ENCODE data around the gene IDUA. TPM values are rescaled to one million over a fixed set of nuclear protein-coding genes. Genes with fewer than 3 reads are reported as not detected.

IDUA gene
- total RNA-seq, 2 donors from 2014 or later: 23.4 to 31.9 TPM

GRCh38 chr4:1042352-1043055 lies 55.7 kb downstream of the IDUA start:
- H3K36me3 ChIP-seq: no peaks in the 10 kb centered on the region
- H3K27ac ChIP-seq: peak overlapping the region in 1 of 2 donors; percentile 94
- H3K4me1 ChIP-seq (ENCODE audit: control insufficient read depth in 1 of 2, low read depth in 2 of 2): peaks cover 55 to 76% of the 10 kb centered on the region in 2 donors
- no peak overlapping the region for H3K4me3 ChIP-seq
- no peak for DNase-seq (ENCODE audit: low spot score)
- no peaks in the 10 kb centered on the region for H3K9me3 ChIP-seq
- TF ChIP-seq CTCF (IDR thresholded peaks at IDR 0.05): no peak
- no peak for ATAC-seq (ENCODE audit: insufficient number of reproducible peaks, low FRiP score, low read depth)
- H3K27me3 ChIP-seq (replicated peaks; ENCODE audit: insufficient read depth): no peaks in the 10 kb centered on the region

DNA sequence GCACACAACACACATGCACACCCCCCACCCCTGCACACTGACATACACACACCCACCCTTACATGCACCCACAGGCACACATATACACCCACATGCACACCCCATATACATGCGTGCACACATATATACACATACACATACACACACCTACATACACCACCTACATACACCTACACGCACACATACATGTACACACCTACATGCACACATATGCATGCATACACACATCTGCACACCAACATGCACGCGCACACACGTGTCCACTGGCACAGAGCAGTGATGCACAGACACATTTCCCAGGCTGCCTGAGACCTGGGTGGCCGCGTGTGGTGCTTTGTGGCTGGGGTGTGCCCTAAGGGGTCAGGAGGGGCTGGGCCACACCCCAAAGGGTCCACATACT lies 56.3 kb downstream of the IDUA start:
- Histone ChIP-seq H3K4me1 (ENCODE audit: control insufficient read depth in 1 of 2, low read depth in 2 of 2) (peaks cover 56 to 81% of the 10 kb centered on the region in 2 donors), H3K9me3 (no peaks in the 10 kb centered on the region), H3K27ac (peak overlapping the region in 1 of 2 donors; percentile 38), H3K36me3 (no peaks in the 10 kb centered on the region), H3K27me3 (replicated peaks; ENCODE audit: insufficient read depth) (no peaks in the 10 kb centered on the region), H3K4me3 (peak overlapping the region; percentile 4)
- no peak for TF ChIP-seq CTCF (IDR thresholded peaks at IDR 0.05)
- ATAC-seq (ENCODE audit: insufficient number of reproducible peaks, low FRiP score, low read depth): no peak
- DNase-seq (ENCODE audit: low spot score): no peak

DNA sequence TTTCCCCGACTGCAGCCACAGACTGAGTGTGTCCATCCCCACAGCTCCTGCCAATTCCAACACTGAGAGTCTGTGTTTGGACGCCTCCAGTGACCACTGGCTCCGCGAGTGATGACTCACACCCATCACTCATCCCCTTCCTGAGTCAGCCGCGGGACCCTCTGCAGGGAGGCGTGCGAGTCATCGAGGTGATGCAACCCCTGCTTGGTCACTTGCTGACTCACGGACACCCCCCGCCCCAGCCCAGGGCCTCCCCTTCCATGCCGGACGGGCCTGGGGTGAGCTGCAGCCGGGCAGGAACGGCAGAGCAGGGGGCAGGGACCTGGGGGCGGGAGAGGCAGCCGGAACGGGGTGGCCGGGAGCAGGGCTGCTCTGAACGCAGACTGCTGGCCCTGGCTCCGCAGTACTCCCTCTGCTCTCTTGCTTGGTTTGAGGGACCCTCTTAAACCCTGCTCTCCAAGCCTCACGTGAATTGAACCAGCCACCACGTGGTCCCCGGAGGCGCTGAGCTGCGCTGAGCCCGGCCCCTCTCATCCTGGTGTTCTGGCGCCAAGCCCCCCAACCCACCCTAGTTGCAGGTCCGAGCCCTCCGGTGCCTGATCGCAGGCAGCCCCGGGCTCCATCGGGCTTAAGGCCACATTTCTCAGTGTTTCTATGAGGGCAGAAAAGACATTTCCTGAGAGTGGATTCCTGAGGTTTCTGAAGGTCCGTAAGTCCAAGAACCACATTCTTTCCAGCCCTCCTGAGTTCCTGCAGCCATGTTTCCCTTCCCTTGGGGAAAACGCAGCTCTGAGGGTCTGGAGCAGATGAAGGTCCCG lies 57.0 kb downstream of the IDUA start:
- no peaks in the 10 kb centered on the region for H3K27me3 ChIP-seq (replicated peaks; ENCODE audit: insufficient read depth)
- H3K9me3 ChIP-seq: no peaks in the 10 kb centered on the region
- ATAC-seq (ENCODE audit: insufficient number of reproducible peaks, low FRiP score, low read depth) (peak; percentile 70), DNase-seq (ENCODE audit: low spot score) (peak; percentile 98)
- H3K4me1 ChIP-seq (ENCODE audit: control insufficient read depth in 1 of 2, low read depth in 2 of 2): peaks cover 56 to 74% of the 10 kb centered on the region in 2 donors
- no peaks in the 10 kb centered on the region for H3K36me3 ChIP-seq
- TF ChIP-seq CTCF (IDR thresholded peaks at IDR 0.05): no peak
- H3K4me3 ChIP-seq: peak overlapping the region; percentile 57
- peak overlapping the region; percentile 95 for H3K27ac ChIP-seq

- DNase-seq (ENCODE audit: low spot score): peak; percentile 1
- no peaks in the 10 kb centered on the region for H3K9me3 ChIP-seq
- peak overlapping the region; percentile 57 for H3K4me3 ChIP-seq
- H3K36me3 ChIP-seq: no peaks in the 10 kb centered on the region
- ATAC-seq (ENCODE audit: insufficient number of reproducible peaks, low FRiP score, low read depth): no peak
- H3K27me3 ChIP-seq (replicated peaks; ENCODE audit: insufficient read depth): no peaks in the 10 kb centered on the region
- peak overlapping the region; percentile 95 for H3K27ac ChIP-seq
- no peak for TF ChIP-seq CTCF (IDR thresholded peaks at IDR 0.05)
- H3K4me1 ChIP-seq (ENCODE audit: control insufficient read depth in 1 of 2, low read depth in 2 of 2): peaks cover 49 to 67% of the 10 kb centered on the region in 2 donors
Measured at GRCh38 chr4:1044469-1045192, 57.8 kb downstream of the IDUA start.

GRCh38 chr4:1045193-1045594 lies 58.4 kb downstream of the IDUA start:
- Histone ChIP-seq H3K36me3 (no peaks in the 10 kb centered on the region), H3K4me3 (no peak overlapping the region), H3K27ac (peak overlapping the region; percentile 95), H3K9me3 (no peaks in the 10 kb centered on the region), H3K4me1 (ENCODE audit: control insufficient read depth in 1 of 2, low read depth in 2 of 2) (peaks cover 44 to 61% of the 10 kb centered on the region in 2 donors), H3K27me3 (replicated peaks; ENCODE audit: insufficient read depth) (no peaks in the 10 kb centered on the region)
- DNase-seq (ENCODE audit: low spot score) (peak; percentile 1), ATAC-seq (ENCODE audit: insufficient number of reproducible peaks, low FRiP score, low read depth) (no peak)
- no peak for TF ChIP-seq CTCF (IDR thresholded peaks at IDR 0.05)

All from thoracic aorta (tissue), 2 donors.